Parathyroid adenoma (tissue), 2 donors: ENCODE measurements around the gene NPAS1.

Experiments
- H2AFZ ChIP-seq: fragments of 300-600 bp; sonication (generic); one replicate; pipeline ENCODE4 v1.7.0; 2017; ENCODE audit warnings: antibody characterized with exemption, mild to moderate bottlenecking
- H3K27ac ChIP-seq: fragments of 300-600 bp; sonication (generic); one replicate; pipeline ENCODE4 v1.7.0; 2017
- H3K27me3 ChIP-seq: fragments of 300-600 bp; sonication (generic); one replicate; pipeline ENCODE4 v1.7.0; 2017; ENCODE audit warnings: low read length; ENCODE audit not compliant: control insufficient read depth, insufficient read depth
- H3K36me3 ChIP-seq: fragments of 300-600 bp; sonication (generic); one replicate; pipeline ENCODE4 v1.7.0; 2017; ENCODE audit warnings: low read length; ENCODE audit not compliant: control insufficient read depth, insufficient read depth
- H3K4me1 ChIP-seq: fragments of 300-600 bp; sonication (generic); one replicate; pipeline ENCODE4 v1.7.0; 2017; ENCODE audit warnings: control low read depth
- H3K4me2 ChIP-seq: fragments of 300-600 bp; sonication (generic); one replicate; pipeline ENCODE4 v1.7.0; 2017; ENCODE audit warnings: low read length
- H3K4me3 ChIP-seq: fragments of 300-600 bp; sonication (generic); one replicate; pipeline ENCODE4 v1.7.0; 2017; ENCODE audit warnings: low read depth, low read length
- H3K79me2 ChIP-seq: fragments of 300-600 bp; sonication (generic); one replicate; pipeline ENCODE4 v1.7.0; 2017; ENCODE audit warnings: control low read depth
- H3K9ac ChIP-seq: fragments of 300-600 bp; sonication (generic); one replicate; pipeline ENCODE4 v1.7.0; 2017; ENCODE audit warnings: mild to moderate bottlenecking
- H3K9me3 ChIP-seq: fragments of 300-600 bp; sonication (generic); one replicate; pipeline ENCODE4 v1.7.0; 2017; ENCODE audit warnings: low read length; ENCODE audit not compliant: control insufficient read depth
- TF ChIP-seq, protein P1 (sequence below): fragments of 300-600 bp; sonication (generic); IDR thresholded peaks from one replicate; pipeline ENCODE4 v1.7.0; 2017; ENCODE audit warnings: antibody characterized with exemption, mild to moderate bottlenecking
- donor health status: primary hyperparathyroidism.

NPAS1 gene

DNA sequence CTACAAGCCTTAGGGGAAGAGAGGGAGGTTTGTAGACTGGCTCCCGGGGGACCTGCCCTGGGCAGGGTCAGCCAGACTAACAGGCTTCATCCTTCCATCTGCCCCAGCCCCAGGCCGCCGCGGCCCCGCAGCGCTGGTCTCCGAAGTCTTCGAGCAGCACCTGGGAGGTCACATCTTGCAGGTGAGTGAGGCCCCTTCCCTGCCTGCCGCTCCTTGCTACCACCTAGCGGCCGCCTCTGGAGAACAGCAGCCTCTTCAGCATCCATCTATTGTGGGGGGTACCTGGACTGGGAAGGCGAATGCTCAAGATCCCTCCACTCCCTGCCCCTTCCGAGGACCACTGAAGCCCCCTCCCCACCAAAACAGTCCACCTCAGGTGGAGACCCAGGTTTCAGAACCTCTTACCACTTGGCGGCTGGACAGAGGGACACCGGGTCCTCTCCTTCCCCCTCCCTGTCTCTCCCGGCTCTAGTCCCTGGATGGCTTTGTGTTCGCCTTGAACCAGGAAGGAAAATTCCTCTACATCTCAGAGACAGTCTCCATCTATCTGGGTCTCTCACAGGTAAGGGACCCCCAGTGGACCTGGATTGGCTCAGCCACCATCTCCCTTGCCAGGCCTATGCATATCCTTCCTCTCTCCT is 12.7 kb downstream of the NPAS1 start:
- no peaks in the 10 kb centered on the region for H3K27me3 ChIP-seq
- no peaks in the 10 kb centered on the region for H3K36me3 ChIP-seq
- H2AFZ ChIP-seq, result no peak overlapping the region
- H3K4me1 ChIP-seq, result peaks cover 8% of the 10 kb centered on the region
- H3K9ac ChIP-seq, result no peak overlapping the region
- TF ChIP-seq, protein P1, sequence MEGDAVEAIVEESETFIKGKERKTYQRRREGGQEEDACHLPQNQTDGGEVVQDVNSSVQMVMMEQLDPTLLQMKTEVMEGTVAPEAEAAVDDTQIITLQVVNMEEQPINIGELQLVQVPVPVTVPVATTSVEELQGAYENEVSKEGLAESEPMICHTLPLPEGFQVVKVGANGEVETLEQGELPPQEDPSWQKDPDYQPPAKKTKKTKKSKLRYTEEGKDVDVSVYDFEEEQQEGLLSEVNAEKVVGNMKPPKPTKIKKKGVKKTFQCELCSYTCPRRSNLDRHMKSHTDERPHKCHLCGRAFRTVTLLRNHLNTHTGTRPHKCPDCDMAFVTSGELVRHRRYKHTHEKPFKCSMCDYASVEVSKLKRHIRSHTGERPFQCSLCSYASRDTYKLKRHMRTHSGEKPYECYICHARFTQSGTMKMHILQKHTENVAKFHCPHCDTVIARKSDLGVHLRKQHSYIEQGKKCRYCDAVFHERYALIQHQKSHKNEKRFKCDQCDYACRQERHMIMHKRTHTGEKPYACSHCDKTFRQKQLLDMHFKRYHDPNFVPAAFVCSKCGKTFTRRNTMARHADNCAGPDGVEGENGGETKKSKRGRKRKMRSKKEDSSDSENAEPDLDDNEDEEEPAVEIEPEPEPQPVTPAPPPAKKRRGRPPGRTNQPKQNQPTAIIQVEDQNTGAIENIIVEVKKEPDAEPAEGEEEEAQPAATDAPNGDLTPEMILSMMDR, result peak; percentile 87
- H3K27ac ChIP-seq, result no peak overlapping the region
- no peaks in the 10 kb centered on the region for H3K79me2 ChIP-seq
- H3K4me3 ChIP-seq, result no peak overlapping the region
- H3K9me3 ChIP-seq, result no peaks in the 10 kb centered on the region
- no peak overlapping the region for H3K4me2 ChIP-seq

GRCh38 chr19:47035127-47036096 is 15.8 kb downstream of the NPAS1 start:
- Histone ChIP-seq H3K36me3 (no peaks in the 10 kb centered on the region), H3K4me1 (peaks cover 8% of the 10 kb centered on the region), H3K9me3 (no peaks in the 10 kb centered on the region), H2AFZ (peak overlapping the region; percentile 99), H3K4me3 (peak overlapping the region; percentile 67), H3K79me2 (no peaks in the 10 kb centered on the region), H3K27ac (no peak overlapping the region), H3K27me3 (no peaks in the 10 kb centered on the region), H3K4me2 (peak overlapping the region; percentile 89), H3K9ac (no peak overlapping the region)
- TF ChIP-seq, protein P1, result peak; percentile 98

GRCh38 chr19:47036097-47036651 is 16.5 kb downstream of the NPAS1 start:
- H3K27me3 ChIP-seq, result no peaks in the 10 kb centered on the region
- H2AFZ ChIP-seq, result peak overlapping the region; percentile 99
- no peaks in the 10 kb centered on the region for H3K9me3 ChIP-seq
- peak overlapping the region; percentile 89 for H3K4me2 ChIP-seq
- no peak overlapping the region for H3K9ac ChIP-seq
- no peaks in the 10 kb centered on the region for H3K36me3 ChIP-seq
- TF ChIP-seq, protein P1, result no peak
- H3K4me1 ChIP-seq, result peaks cover 8% of the 10 kb centered on the region
- no peaks in the 10 kb centered on the region for H3K79me2 ChIP-seq
- no peak overlapping the region for H3K27ac ChIP-seq
- peak overlapping the region; percentile 67 for H3K4me3 ChIP-seq

DNA sequence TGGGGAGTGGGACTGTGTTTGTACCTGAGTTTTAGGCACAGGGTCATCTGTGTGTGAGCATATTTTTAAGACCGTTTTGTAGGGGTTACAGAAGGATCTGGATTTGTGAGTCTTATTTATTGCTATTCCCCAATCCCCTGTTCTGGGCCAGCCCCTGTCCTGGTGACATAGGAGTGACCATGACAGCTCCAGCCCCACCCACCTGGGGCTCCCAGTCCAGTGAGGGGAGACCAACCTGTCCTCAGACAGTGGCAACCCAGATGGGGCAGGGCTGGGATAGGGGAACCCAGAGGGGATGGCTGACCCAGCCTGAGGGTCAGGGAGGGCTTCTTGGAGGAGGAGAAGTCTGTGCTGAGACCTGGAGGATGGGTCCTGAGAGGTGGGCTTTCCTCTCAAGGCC is 18.1 kb downstream of the NPAS1 start:
- Histone ChIP-seq H3K79me2 (no peaks in the 10 kb centered on the region), H3K36me3 (no peaks in the 10 kb centered on the region), H3K9ac (no peak overlapping the region), H2AFZ (no peak overlapping the region), H3K27me3 (no peaks in the 10 kb centered on the region), H3K9me3 (no peaks in the 10 kb centered on the region), H3K4me1 (peaks cover 8% of the 10 kb centered on the region), H3K4me3 (no peak overlapping the region), H3K4me2 (no peak overlapping the region), H3K27ac (no peak overlapping the region)
- TF ChIP-seq, protein P1, result no peak
